AG10803 (cell line): Measurements from ENCODE around the gene RELCH.
"Not testable (repeated sequence)": the region's sequence is repeated elsewhere in the genome, so short reads cannot be mapped to it uniquely, and the experiment has no call there.

Source experiments
- DNase-seq: peaks from one replicate; pipeline ENCODE4 v3.0.0; 2010; ENCODE audit warnings: low read depth
- H3K4me3 ChIP-seq: 2 replicates; pipeline ENCODE4 v1.5.1; 2011; ENCODE audit warnings: mild to moderate bottlenecking, low read length, control low read depth
- TF ChIP-seq, protein P1 (sequence below): conservative IDR thresholded peaks from 2 replicates; pipeline ENCODE4 v1.5.1; 2011; ENCODE audit warnings: mild to moderate bottlenecking, low read length, control low read depth, inconsistent platforms

The RELCH gene

DNA sequence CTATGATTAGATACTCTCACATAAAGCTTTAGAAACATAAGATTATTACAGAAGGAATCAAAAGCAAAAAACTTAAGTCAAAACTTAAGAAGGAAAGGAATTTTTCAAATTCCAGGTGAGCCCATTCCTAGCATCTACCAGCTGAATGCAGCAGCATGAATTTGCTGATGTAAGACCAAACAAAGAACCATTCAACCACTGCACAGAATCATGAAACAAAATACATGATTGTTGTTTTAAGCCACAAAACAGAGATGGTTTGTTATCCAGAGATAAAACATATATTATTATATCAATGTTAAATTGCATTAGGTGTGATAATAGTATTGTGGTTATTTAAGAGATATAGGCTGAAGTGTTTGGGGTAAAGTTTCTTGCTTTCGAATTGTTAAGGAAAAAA, 29.2 kb upstream of the RELCH start:
- no peak for DNase-seq
- TF ChIP-seq, protein P1, sequence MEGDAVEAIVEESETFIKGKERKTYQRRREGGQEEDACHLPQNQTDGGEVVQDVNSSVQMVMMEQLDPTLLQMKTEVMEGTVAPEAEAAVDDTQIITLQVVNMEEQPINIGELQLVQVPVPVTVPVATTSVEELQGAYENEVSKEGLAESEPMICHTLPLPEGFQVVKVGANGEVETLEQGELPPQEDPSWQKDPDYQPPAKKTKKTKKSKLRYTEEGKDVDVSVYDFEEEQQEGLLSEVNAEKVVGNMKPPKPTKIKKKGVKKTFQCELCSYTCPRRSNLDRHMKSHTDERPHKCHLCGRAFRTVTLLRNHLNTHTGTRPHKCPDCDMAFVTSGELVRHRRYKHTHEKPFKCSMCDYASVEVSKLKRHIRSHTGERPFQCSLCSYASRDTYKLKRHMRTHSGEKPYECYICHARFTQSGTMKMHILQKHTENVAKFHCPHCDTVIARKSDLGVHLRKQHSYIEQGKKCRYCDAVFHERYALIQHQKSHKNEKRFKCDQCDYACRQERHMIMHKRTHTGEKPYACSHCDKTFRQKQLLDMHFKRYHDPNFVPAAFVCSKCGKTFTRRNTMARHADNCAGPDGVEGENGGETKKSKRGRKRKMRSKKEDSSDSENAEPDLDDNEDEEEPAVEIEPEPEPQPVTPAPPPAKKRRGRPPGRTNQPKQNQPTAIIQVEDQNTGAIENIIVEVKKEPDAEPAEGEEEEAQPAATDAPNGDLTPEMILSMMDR, result no peak

DNA sequence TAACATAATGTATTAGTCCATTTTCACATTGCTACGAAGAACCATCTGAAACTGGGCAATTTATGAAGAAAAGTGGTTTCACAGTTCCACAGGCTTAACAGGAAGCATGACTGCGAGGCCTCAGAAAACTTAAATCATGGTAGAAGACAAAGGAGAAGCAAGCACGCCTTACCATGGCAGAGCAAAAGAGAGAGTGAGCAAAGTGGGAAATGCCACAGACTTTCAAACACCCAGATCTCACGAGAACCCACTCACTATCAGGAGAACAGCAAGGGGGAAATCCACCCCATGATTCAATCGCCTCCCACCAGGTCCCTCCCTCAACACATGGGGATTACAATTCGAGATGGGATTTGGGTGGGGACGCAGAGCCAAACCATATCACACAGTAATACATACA, 22.7 kb upstream of the RELCH start:
- no peak overlapping the region for H3K4me3 ChIP-seq
- no peak for DNase-seq
- TF ChIP-seq, protein P1, result no peak

More for the DNA sequence above, 29.2 kb upstream of the RELCH start:
- H3K4me3 ChIP-seq, result no peak overlapping the region

DNA sequence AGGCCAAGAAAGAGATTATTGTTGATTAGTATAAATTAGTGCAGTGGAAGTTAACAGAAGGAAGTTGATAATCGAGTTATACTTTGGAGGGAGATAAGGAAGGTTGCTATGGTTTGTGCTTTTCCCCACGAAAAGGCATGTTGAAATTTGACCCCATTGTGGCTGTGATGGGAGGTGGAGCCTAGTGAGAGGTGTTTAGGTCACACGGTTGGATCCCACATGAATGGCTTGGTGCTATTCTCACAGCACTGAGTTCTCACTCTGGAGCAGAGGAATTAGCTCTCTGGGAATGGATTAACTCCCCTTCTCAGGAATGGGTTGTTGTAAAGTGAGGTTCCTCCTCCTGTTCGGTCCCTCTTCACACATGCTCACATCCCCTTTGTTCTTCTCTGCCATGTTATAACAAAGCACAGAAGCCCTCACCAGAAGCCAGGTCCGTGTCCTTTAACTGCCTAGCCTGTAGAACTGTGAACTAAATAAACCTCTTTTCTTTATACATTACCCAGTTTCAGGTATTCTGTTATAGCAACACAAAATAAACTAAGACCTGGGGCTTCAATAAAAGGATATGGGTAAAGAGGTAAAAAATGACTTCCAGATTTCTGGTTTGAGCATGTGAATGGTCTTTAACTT, 22.1 kb upstream of the RELCH start:
- no peak overlapping the region for H3K4me3 ChIP-seq
- no peak for DNase-seq
- TF ChIP-seq, protein P1, result no peak

DNA sequence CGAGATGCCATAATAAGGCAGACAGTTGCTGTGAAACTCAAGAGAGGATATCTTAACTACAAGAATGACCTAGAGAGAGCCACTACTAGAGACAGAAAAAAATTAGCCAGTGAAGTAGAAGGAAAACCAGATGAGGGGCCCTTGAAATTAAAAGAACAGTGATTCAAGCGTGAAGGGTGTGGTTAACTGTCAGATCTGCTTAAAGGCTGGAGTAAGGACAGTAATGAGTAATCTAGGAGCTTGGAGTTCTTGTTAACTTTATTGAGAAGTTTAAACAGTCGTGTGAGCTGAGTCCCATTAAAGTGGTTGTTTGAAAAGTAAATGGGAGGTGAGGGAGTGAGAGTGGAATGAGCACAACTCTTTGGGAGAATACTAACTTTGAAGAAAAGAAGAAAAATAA, 21.5 kb upstream of the RELCH start:
- no peak for DNase-seq
- H3K4me3 ChIP-seq, result no peak overlapping the region
- TF ChIP-seq, protein P1, result no peak

DNA sequence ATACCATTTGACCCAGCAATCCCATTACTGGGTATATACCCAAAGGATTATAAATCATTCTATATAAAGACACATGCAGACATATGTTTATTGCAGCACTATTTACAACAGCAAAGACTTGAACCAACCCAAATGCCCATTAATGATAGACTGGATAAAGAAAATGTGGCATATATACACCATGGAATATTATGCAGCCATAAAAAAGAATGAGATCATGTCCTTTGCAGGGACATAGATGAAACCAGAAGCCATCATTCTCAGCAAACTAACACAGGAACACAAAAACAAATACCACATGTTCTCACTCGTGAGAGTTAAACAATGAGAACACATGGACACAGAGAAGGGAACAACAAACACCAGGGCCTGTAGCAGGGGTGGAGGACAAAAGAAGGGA, 20.5 kb upstream of the RELCH start:
- not testable (repeated sequence) for DNase-seq, H3K4me3 ChIP-seq

DNA sequence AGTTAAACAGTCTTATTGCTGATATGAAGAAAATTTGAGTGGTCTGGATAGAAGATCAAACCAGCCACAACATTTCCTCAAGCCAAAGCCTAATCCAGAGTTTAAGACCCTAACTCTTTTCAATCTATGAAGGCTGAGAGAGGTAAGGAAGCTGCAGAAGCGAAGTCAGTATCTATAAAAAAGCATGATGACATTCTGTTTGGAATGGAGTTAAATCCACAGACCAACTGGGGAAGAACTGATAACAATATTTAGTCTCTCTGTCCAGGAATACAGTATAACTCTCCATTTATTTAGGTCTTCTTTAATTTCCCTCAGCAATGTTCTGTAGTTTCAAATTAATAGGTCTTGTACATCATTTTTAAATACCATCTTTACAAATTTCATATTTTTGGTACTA, 16.2 kb upstream of the RELCH start:
- DNase-seq, result no peak
- H3K4me3 ChIP-seq, result no peak overlapping the region
- TF ChIP-seq, protein P1, result no peak

DNA sequence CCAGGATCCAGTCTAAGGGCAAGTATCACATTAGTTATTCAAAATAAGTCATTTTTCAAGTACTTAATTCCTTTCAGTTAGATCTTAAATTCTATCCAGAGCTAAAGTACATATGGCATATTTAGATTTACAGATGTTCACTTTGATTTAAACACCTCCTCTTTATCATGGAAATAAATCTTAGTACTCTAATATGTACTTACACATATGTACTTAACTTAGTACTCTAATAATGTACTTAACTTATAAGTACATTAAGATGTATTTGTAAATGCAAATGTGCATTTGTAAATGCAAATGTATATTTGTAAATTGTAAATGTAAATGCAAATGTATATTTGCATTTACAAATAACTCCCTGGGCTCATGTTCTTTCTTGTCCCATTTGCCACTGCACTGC, 14.8 kb upstream of the RELCH start:
- no peak overlapping the region for H3K4me3 ChIP-seq
- DNase-seq, result no peak
- TF ChIP-seq, protein P1, result no peak

DNA sequence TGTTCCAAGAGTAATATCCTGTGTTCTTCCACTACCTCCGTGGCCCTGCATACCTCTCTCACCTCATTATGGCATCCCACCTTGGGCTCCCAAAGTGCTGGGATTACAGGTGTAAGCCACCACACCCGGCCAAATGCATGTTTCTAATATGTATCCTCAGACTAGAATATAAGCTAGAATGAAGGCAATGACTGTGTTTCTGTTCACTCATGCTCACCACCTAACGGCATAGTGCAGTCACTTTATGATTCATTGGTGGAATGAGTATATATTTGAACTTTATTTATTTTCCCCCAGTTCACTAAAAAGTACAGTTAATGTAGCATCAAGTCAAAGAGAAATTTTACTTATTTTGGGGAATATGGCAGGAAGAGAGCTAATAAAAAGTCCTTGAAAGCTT, 11.5 kb upstream of the RELCH start:
- DNase-seq, result no peak
- H3K4me3 ChIP-seq, result no peak overlapping the region
- TF ChIP-seq, protein P1, result no peak
